Hematopoietic multipotent progenitor cell treated with erythropoietin and hydrocortisone succinate and interleukin-3 and kit ligand, for 8 days (in vitro differentiated cells): ENCODE results near the gene PLPPR1.
"Not testable (repeated sequence)": the region's sequence is repeated elsewhere in the genome, so short reads cannot be mapped to it uniquely, and the experiment has no call there.

ENCODE experiments used
- DNase-seq: peaks from one replicate; pipeline ENCODE4 v3.0.0-alpha.2; 2015

PLPPR1 gene

GRCh38 chr9:101127369-101127768 is 98.8 kb downstream of the PLPPR1 start:
- not testable (repeated sequence) for DNase-seq

- no peak for DNase-seq
These were observed 100.1 kb downstream of the PLPPR1 start for GRCh38 chr9:101128623-101129022.

GRCh38 chr9:101130054-101130453 is 101.5 kb downstream of the PLPPR1 start:
- no peak for DNase-seq

GRCh38 chr9:101131326-101131725 is 102.8 kb downstream of the PLPPR1 start:
- no peak for DNase-seq

- no peak for DNase-seq
These were observed 104.3 kb downstream of the PLPPR1 start for GRCh38 chr9:101132801-101133200.

GRCh38 chr9:101138509-101138908 is 110.0 kb downstream of the PLPPR1 start:
- DNase-seq = no peak

GRCh38 chr9:101139082-101139481 is 110.6 kb downstream of the PLPPR1 start:
- DNase-seq = no peak

- no peak for DNase-seq
These were observed 112.2 kb downstream of the PLPPR1 start for GRCh38 chr9:101140764-101141163.

GRCh38 chr9:101146508-101146907 is 118.0 kb downstream of the PLPPR1 start:
- DNase-seq = no peak

GRCh38 chr9:101148344-101148743 is 119.8 kb downstream of the PLPPR1 start:
- no peak for DNase-seq

GRCh38 chr9:101158361-101158760 is 129.8 kb downstream of the PLPPR1 start:
- DNase-seq = no peak

GRCh38 chr9:101162231-101162630 is 133.7 kb downstream of the PLPPR1 start:
- no peak for DNase-seq

- no peak for DNase-seq
These were observed 136.6 kb downstream of the PLPPR1 start for GRCh38 chr9:101165131-101165530.

GRCh38 chr9:101167490-101168134 is 139.1 kb downstream of the PLPPR1 start:
- DNase-seq = no peak

- DNase-seq = no peak
These were observed 144.1 kb downstream of the PLPPR1 start for GRCh38 chr9:101172616-101173015.

- no peak for DNase-seq
These were observed 145.4 kb downstream of the PLPPR1 start for GRCh38 chr9:101173907-101174306.

GRCh38 chr9:101176384-101176783 is 147.9 kb downstream of the PLPPR1 start:
- no peak for DNase-seq

- DNase-seq = no peak
These were observed 156.3 kb downstream of the PLPPR1 start for GRCh38 chr9:101184813-101185278.

GRCh38 chr9:101191723-101192122 is 163.2 kb downstream of the PLPPR1 start:
- no peak for DNase-seq

GRCh38 chr9:101197026-101197425 is 168.5 kb downstream of the PLPPR1 start:
- no peak for DNase-seq

- DNase-seq = no peak
These were observed 172.3 kb downstream of the PLPPR1 start for GRCh38 chr9:101200852-101201251.

GRCh38 chr9:101201630-101202029 is 173.1 kb downstream of the PLPPR1 start:
- DNase-seq = no peak

- no peak for DNase-seq
These were observed 181.1 kb downstream of the PLPPR1 start for GRCh38 chr9:101209670-101210069.

- no peak for DNase-seq
These were observed 184.1 kb downstream of the PLPPR1 start for GRCh38 chr9:101212661-101213060.

GRCh38 chr9:101219030-101219429 is 190.5 kb downstream of the PLPPR1 start:
- no peak for DNase-seq
